GM23338 (cell line): ENCODE results near the gene CCDC38. TPM values are rescaled to one million over a fixed set of nuclear protein-coding genes. Genes with fewer than 3 reads are reported as not detected.

ENCODE experiments used
- ATAC-seq: fragments of 200-7000 bp; cut with Tn5 transposase; 3 replicates; pipeline ENCODE4 v1.9.1; 2020
- DNase-seq: peaks from one replicate; pipeline ENCODE4 v3.0.0-alpha.2; 2015; ENCODE audit warnings: low spot score
- H2AFZ ChIP-seq: fragments of 200-600 bp; sonication (generic); 2 replicates; pipeline ENCODE4 v1.8.0; 2016; ENCODE audit warnings: antibody characterized with exemption, mild to moderate bottlenecking, moderate library complexity
- H3F3A ChIP-seq: fragments of 200-600 bp; sonication (generic); replicated peaks from 2 replicates; pipeline ENCODE4 v1.8.0; 2017; ENCODE audit warnings: antibody characterized with exemption, mixed run types, low read depth
- H3K27ac ChIP-seq: fragments of 200-600 bp; sonication (generic); 2 replicates; pipeline ENCODE4 v1.6.1; 2016; ENCODE audit warnings: low read depth
- H3K27me3 ChIP-seq: fragments of 200-600 bp; sonication (generic); 2 replicates; pipeline ENCODE4 v1.8.0; 2016; ENCODE audit warnings: mild to moderate bottlenecking, mixed run types, moderate library complexity; ENCODE audit not compliant: insufficient read depth
- H3K36me3 ChIP-seq: fragments of 200-600 bp; sonication (generic); 2 replicates; pipeline ENCODE4 v1.8.0; 2016; ENCODE audit warnings: mild to moderate bottlenecking; ENCODE audit not compliant: insufficient read depth
- H3K4me1 ChIP-seq: fragments of 200-600 bp; sonication (generic); 2 replicates; pipeline ENCODE4 v1.8.0; 2016; ENCODE audit warnings: mild to moderate bottlenecking, moderate library complexity; ENCODE audit not compliant: insufficient read depth
- H3K4me2 ChIP-seq: fragments of 200-600 bp; sonication (generic); 2 replicates; pipeline ENCODE4 v1.7.1; 2017; ENCODE audit warnings: mixed run types
- H3K4me3 ChIP-seq: fragments of 200-600 bp; sonication (generic); 2 replicates; pipeline ENCODE4 v1.6.1; 2016; ENCODE audit warnings: mixed run types
- H3K79me2 ChIP-seq: fragments of 200-600 bp; sonication (generic); replicated peaks from 2 replicates; pipeline ENCODE4 v1.8.0; 2017; ENCODE audit warnings: mild to moderate bottlenecking; ENCODE audit not compliant: insufficient read depth
- H3K9me2 ChIP-seq: fragments of 200-600 bp; sonication (generic); 2 replicates; pipeline ENCODE4 v1.8.0; 2017; ENCODE audit not compliant: insufficient read depth
- H4K20me1 ChIP-seq: fragments of 200-600 bp; sonication (generic); replicated peaks from 2 replicates; pipeline ENCODE4 v1.8.0; 2017; ENCODE audit warnings: mild to moderate bottlenecking; ENCODE audit not compliant: insufficient read depth
- H3K27ac Mint-ChIP-seq: 2 replicates; pipeline ENCODE4 v1.8.0; 2020; ENCODE audit warnings: inconsistent platforms, mild to moderate bottlenecking, moderate library complexity, mixed read lengths
- H3K27me3 Mint-ChIP-seq: 3 replicates; pipeline ENCODE4 v1.8.0; 2022; ENCODE audit warnings: low read depth, mild to moderate bottlenecking, moderate library complexity, mixed read lengths, inconsistent platforms; ENCODE audit not compliant: insufficient read depth, poor library complexity
- H3K36me3 Mint-ChIP-seq: 3 replicates; pipeline ENCODE4 v1.8.0; 2021; ENCODE audit warnings: low read depth, mild to moderate bottlenecking, inconsistent platforms, moderate library complexity, mixed read lengths
- H3K4me1 Mint-ChIP-seq: 3 replicates; pipeline ENCODE4 v1.8.0; 2020; ENCODE audit warnings: mild to moderate bottlenecking, inconsistent platforms, mixed read lengths
- H3K4me3 Mint-ChIP-seq: 3 replicates; pipeline ENCODE4 v1.8.0; 2021; ENCODE audit warnings: moderate library complexity, mild to moderate bottlenecking, inconsistent platforms, mixed read lengths
- H3K9me3 Mint-ChIP-seq: 3 replicates; pipeline ENCODE4 v1.8.0; 2020; ENCODE audit warnings: moderate library complexity, mild to moderate bottlenecking, inconsistent platforms, mixed read lengths
- CREB1 ChIP-seq: fragments of 250-450 bp; sonication (Bioruptor Pico); IDR thresholded peaks from 2 replicates; pipeline ENCODE4 v1.5.0; 2020; ENCODE audit warnings: low read depth, mild to moderate bottlenecking, moderate library complexity
- EZH2 ChIP-seq: fragments of 200-600 bp; sonication (generic); IDR thresholded peaks from one replicate; pipeline ENCODE4 v1.8.0; 2017; ENCODE audit warnings: antibody characterized with exemption, mild to moderate bottlenecking, low read depth; ENCODE audit not compliant: unreplicated experiment
- EZH2phosphoT487 ChIP-seq: fragments of 200-600 bp; sonication (generic); IDR thresholded peaks from one replicate; pipeline ENCODE4 v1.8.1; 2018; ENCODE audit warnings: antibody characterized with exemption; ENCODE audit not compliant: unreplicated experiment
- JUNB ChIP-seq: IDR thresholded peaks from one replicate; pipeline ENCODE4 v1.6.1; 2016; ENCODE audit warnings: antibody characterized with exemption; ENCODE audit not compliant: unreplicated experiment
- NANOG ChIP-seq: IDR thresholded peaks from 2 replicates; pipeline ENCODE4 v1.6.1; 2016; ENCODE audit warnings: antibody characterized with exemption, borderline replicate concordance
- POLR2AphosphoS5 ChIP-seq: IDR thresholded peaks from 2 replicates; pipeline ENCODE4 v1.6.1; 2016; ENCODE audit warnings: antibody characterized with exemption, low read depth
- STAT1 ChIP-seq: IDR thresholded peaks from one replicate; pipeline ENCODE4 v1.6.1; 2016; ENCODE audit warnings: antibody characterized with exemption; ENCODE audit not compliant: unreplicated experiment
- ZNF114 ChIP-seq: fragments of 250-450 bp; sonication (Bioruptor Pico); IDR thresholded peaks from 2 replicates; pipeline ENCODE4 v1.5.0; 2020; ENCODE audit warnings: mild to moderate bottlenecking, moderate library complexity
- ZNF331 ChIP-seq: fragments of 250-450 bp; sonication (Bioruptor Pico); IDR thresholded peaks from 2 replicates; pipeline ENCODE4 v1.5.0; 2020; ENCODE audit warnings: low read depth, mild to moderate bottlenecking, moderate library complexity
- ZNF462 ChIP-seq: fragments of 250-450 bp; sonication (Bioruptor Pico); IDR thresholded peaks from 2 replicates; pipeline ENCODE4 v1.5.0; 2020; ENCODE audit warnings: mild to moderate bottlenecking, moderate library complexity
- long read RNA-seq: library from polyadenylated mRNA; unstranded; transcript quantifications from one replicate; pipeline ENCODE4 v2.0.0, GENCODE V29; 2020; ENCODE audit not compliant: unreplicated experiment
- polyA plus RNA-seq: library from polyadenylated mRNA; unstranded; fragments of >200 nt; fragmentation: Nextera tagmentation; extraction: Ambion mirVana; gene quantifications from 2 replicates; pipeline ENCODE4 v1.2.1, GENCODE V29; 2016
- total RNA-seq: library from RNA; depleted of rRNA; stranded (reverse); fragments of >200 nt; shearing (Covaris generic); gene quantifications from 2 replicates; pipeline ENCODE4 v1.2.3, GENCODE V29; 2014; rRNA removed
- TF ChIP-seq, protein P1 (sequence below): IDR thresholded peaks from 2 replicates; pipeline ENCODE4 v1.6.1; 2016; ENCODE audit warnings: antibody characterized with exemption
- TF ChIP-seq, protein P2 (sequence below), 2 experiments: fragments of 200-600 bp in 1 of 2; sonication (generic) in 1 of 2; conservative IDR thresholded peaks; 2 replicates each; pipeline versions ENCODE4 v1.5.1 to v1.6.1; 2016 to 2017; ENCODE audit warnings: antibody characterized with exemption in 2 of 2, low read depth in 2 of 2, mild to moderate bottlenecking in 2 of 2, moderate library complexity in 1 of 2
- TF ChIP-seq, protein P3 (sequence below): IDR thresholded peaks from one replicate; pipeline ENCODE4 v1.6.1; 2018; ENCODE audit warnings: antibody characterized with exemption; ENCODE audit not compliant: unreplicated experiment

Gene CCDC38
- total RNA-seq (not detected in 2 replicates), polyA plus RNA-seq (not detected in 2 replicates)
- long read RNA-seq = 0 reads

DNA sequence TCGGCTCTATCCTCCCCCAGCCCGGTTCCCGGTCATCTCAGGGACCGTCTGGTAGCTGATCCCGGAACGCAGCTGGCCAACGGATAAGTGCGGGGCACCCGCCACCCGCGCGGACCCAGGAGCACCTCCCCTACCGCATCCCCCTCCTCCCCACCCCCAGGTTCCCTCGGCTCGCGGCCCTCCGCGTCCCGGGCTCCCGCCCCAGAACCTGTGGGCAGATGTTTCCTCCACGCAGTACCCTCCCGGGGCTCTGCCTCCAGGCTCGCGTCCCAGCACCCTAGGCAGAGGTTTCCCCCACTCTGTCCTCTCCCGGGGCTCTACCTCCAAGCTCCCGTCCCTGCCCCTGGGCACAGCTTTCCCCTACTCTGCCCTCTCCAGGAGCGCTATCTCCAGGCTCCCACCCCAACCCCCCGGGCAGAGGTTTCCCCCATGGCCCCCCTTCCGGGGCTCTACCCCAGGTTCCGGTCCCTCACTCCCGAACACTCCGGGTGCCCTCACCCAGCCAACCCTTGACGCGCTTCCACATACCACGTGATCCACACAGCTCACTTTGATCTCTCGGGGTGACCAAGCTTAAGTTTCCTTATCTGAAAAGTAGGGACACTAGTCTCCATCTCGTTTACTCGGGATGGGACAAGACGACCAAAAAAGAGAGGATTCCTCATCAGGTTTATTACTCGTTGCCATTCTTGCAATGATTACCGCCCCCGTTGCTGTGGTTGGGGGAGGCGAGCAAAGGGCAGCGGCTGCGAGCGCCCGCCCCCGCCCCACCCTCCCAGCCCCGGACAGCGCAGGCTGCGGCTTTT, at the start of gene CCDC38:
Gene CCDC38, minus strand, starts transcription at position 91 of the 806 bp plus-strand sequence. CDS start 6,105 bp downstream, outside the sequence.
- no peak within 1 kb of the TSS for H3K27ac ChIP-seq

More for the DNA sequence above, at the start of gene CCDC38:
- no peaks in the 10 kb centered on the region for H3K9me2 ChIP-seq
- H3K4me1 Mint-ChIP-seq = peaks cover 8% of the 10 kb centered on the region; the same call in 2 of the 3 replicates
- no peaks in the 10 kb centered on the region for H3K79me2 ChIP-seq
- H3K4me1 ChIP-seq = peaks cover 4% of the 10 kb centered on the region; the same call in 1 of the 2 replicates
- peak within 1 kb of the TSS; percentile 90 for H3K4me3 ChIP-seq
- peak within 1 kb of the TSS; percentile 92 for H3K4me3 Mint-ChIP-seq
- H3K4me2 ChIP-seq = peak within 1 kb of the TSS; percentile 82
- H3K36me3 ChIP-seq = no peaks in the 10 kb centered on the region
- DNase-seq = peak; percentile 93
- H3F3A ChIP-seq = no peaks in the 10 kb centered on the region
- H3K27ac Mint-ChIP-seq = no peak within 1 kb of the TSS
- ATAC-seq = peak; percentile 91
- H2AFZ ChIP-seq = peak within 1 kb of the TSS; percentile 99
- peaks cover 25% of the 10 kb centered on the region for H3K27me3 ChIP-seq
- H3K9me3 Mint-ChIP-seq = peaks cover 7% of the 10 kb centered on the region; the same call in 2 of the 3 replicates
- peaks cover 4% of the 10 kb centered on the region; the same call in 1 of the 3 replicates for H3K36me3 Mint-ChIP-seq
- TF ChIP-seq ZNF331 (CRISPR knock-in tag) = no peak
- no peak for TF ChIP-seq EZH2
- peak; percentile 31 for TF ChIP-seq POLR2AphosphoS5
- no peak for TF ChIP-seq STAT1
- TF ChIP-seq, protein P1, sequence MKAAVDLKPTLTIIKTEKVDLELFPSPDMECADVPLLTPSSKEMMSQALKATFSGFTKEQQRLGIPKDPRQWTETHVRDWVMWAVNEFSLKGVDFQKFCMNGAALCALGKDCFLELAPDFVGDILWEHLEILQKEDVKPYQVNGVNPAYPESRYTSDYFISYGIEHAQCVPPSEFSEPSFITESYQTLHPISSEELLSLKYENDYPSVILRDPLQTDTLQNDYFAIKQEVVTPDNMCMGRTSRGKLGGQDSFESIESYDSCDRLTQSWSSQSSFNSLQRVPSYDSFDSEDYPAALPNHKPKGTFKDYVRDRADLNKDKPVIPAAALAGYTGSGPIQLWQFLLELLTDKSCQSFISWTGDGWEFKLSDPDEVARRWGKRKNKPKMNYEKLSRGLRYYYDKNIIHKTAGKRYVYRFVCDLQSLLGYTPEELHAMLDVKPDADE = no peak
- TF ChIP-seq CREB1 (CRISPR knock-in tag) = peak; percentile 52; the same call in 1 of the 2 replicates
- TF ChIP-seq EZH2phosphoT487 = no peak
- no peak for TF ChIP-seq JUNB
- TF ChIP-seq, protein P2, sequence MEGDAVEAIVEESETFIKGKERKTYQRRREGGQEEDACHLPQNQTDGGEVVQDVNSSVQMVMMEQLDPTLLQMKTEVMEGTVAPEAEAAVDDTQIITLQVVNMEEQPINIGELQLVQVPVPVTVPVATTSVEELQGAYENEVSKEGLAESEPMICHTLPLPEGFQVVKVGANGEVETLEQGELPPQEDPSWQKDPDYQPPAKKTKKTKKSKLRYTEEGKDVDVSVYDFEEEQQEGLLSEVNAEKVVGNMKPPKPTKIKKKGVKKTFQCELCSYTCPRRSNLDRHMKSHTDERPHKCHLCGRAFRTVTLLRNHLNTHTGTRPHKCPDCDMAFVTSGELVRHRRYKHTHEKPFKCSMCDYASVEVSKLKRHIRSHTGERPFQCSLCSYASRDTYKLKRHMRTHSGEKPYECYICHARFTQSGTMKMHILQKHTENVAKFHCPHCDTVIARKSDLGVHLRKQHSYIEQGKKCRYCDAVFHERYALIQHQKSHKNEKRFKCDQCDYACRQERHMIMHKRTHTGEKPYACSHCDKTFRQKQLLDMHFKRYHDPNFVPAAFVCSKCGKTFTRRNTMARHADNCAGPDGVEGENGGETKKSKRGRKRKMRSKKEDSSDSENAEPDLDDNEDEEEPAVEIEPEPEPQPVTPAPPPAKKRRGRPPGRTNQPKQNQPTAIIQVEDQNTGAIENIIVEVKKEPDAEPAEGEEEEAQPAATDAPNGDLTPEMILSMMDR (conservative IDR thresholded peaks at IDR 0.05; ENCODE audit: low read depth in 2 of 2) = no peak
- no peak for TF ChIP-seq NANOG
- TF ChIP-seq ZNF462 (CRISPR knock-in tag) = no peak
- TF ChIP-seq, protein P3, sequence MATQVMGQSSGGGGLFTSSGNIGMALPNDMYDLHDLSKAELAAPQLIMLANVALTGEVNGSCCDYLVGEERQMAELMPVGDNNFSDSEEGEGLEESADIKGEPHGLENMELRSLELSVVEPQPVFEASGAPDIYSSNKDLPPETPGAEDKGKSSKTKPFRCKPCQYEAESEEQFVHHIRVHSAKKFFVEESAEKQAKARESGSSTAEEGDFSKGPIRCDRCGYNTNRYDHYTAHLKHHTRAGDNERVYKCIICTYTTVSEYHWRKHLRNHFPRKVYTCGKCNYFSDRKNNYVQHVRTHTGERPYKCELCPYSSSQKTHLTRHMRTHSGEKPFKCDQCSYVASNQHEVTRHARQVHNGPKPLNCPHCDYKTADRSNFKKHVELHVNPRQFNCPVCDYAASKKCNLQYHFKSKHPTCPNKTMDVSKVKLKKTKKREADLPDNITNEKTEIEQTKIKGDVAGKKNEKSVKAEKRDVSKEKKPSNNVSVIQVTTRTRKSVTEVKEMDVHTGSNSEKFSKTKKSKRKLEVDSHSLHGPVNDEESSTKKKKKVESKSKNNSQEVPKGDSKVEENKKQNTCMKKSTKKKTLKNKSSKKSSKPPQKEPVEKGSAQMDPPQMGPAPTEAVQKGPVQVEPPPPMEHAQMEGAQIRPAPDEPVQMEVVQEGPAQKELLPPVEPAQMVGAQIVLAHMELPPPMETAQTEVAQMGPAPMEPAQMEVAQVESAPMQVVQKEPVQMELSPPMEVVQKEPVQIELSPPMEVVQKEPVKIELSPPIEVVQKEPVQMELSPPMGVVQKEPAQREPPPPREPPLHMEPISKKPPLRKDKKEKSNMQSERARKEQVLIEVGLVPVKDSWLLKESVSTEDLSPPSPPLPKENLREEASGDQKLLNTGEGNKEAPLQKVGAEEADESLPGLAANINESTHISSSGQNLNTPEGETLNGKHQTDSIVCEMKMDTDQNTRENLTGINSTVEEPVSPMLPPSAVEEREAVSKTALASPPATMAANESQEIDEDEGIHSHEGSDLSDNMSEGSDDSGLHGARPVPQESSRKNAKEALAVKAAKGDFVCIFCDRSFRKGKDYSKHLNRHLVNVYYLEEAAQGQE = no peak
- no peak for TF ChIP-seq ZNF114 (CRISPR knock-in tag)
- no peaks in the 10 kb centered on the region for H4K20me1 ChIP-seq
- peaks cover 20% of the 10 kb centered on the region for H3K27me3 Mint-ChIP-seq
